HL-60 (cell line): Measurements from ENCODE around the gene GPR68.
"Not testable (repeated sequence)": the region's sequence is repeated elsewhere in the genome, so short reads cannot be mapped to it uniquely, and the experiment has no call there.

Experiments used
- DNase-seq, 2 experiments: peaks; one replicate each; pipeline ENCODE4 v3.0.0-alpha.2; 2010 to 2020; ENCODE audit warnings: low read depth in 1 of 2, low spot score in 1 of 2
- H3K27ac ChIP-seq: fragments of 250-450 bp; sonication (Bioruptor Pico); replicated peaks from 2 replicates; pipeline ENCODE4 v1.5.1; 2020; ENCODE audit warnings: mild to moderate bottlenecking, moderate library complexity
- H3K27me3 ChIP-seq: fragments of 250-450 bp; sonication (Bioruptor Pico); 2 replicates; pipeline ENCODE4 v1.5.1; 2021; ENCODE audit warnings: mild to moderate bottlenecking, moderate library complexity; ENCODE audit not compliant: insufficient read depth, poor library complexity, severe bottlenecking
- H3K4me3 ChIP-seq: replicated peaks from 2 replicates; pipeline ENCODE4 v1.5.1; 2011; ENCODE audit warnings: mild to moderate bottlenecking, control low read depth, low read length; ENCODE audit not compliant: insufficient read depth
- GABPA ChIP-seq: IDR thresholded peaks from 2 replicates; pipeline ENCODE4 v1.6.1; 2012; ENCODE audit warnings: low read depth
- POLR2AphosphoS5 ChIP-seq: IDR thresholded peaks from 2 replicates; pipeline ENCODE4 v1.6.1; 2012; ENCODE audit warnings: low read depth
- SPI1 ChIP-seq: IDR thresholded peaks from 2 replicates; pipeline ENCODE4 v1.6.1; 2012; ENCODE audit warnings: low read depth, mild to moderate bottlenecking, borderline replicate concordance
- TF ChIP-seq, protein P1 (sequence below): IDR thresholded peaks from 2 replicates; pipeline ENCODE4 v1.6.1; 2012; ENCODE audit warnings: low read depth; ENCODE audit not compliant: insufficient replicate concordance
- TF ChIP-seq, protein P2 (sequence below): IDR thresholded peaks from one replicate; pipeline ENCODE4 v1.5.1; 2011; ENCODE audit warnings: low read length, control low read depth, inconsistent platforms; ENCODE audit not compliant: insufficient read depth

The GPR68 gene

DNA sequence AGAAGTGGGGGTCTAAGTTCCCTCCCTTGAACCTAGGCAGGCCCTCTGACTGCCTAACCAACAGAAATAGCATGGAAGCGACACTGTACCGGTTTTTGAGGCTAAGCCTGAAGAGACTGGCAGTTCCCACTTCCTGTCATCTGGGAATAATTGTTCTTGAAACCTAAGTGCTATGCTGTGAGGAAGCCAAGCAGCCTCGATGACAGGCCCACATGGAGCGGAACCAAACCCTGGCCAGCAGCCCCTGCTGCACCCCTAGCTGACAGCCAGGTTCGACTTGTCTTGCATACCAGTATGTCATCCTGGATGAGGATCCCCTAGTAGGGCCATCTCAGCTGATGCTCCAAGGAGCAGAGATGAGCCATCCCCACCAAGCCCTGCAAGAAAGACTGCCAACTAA lies 6.4 kb upstream of the GPR68 start:
- Histone ChIP-seq H3K4me3 (no peak overlapping the region), H3K27ac (peak overlapping the region; percentile 87), H3K27me3 (no peaks in the 10 kb centered on the region)
- TF ChIP-seq, protein P1, sequence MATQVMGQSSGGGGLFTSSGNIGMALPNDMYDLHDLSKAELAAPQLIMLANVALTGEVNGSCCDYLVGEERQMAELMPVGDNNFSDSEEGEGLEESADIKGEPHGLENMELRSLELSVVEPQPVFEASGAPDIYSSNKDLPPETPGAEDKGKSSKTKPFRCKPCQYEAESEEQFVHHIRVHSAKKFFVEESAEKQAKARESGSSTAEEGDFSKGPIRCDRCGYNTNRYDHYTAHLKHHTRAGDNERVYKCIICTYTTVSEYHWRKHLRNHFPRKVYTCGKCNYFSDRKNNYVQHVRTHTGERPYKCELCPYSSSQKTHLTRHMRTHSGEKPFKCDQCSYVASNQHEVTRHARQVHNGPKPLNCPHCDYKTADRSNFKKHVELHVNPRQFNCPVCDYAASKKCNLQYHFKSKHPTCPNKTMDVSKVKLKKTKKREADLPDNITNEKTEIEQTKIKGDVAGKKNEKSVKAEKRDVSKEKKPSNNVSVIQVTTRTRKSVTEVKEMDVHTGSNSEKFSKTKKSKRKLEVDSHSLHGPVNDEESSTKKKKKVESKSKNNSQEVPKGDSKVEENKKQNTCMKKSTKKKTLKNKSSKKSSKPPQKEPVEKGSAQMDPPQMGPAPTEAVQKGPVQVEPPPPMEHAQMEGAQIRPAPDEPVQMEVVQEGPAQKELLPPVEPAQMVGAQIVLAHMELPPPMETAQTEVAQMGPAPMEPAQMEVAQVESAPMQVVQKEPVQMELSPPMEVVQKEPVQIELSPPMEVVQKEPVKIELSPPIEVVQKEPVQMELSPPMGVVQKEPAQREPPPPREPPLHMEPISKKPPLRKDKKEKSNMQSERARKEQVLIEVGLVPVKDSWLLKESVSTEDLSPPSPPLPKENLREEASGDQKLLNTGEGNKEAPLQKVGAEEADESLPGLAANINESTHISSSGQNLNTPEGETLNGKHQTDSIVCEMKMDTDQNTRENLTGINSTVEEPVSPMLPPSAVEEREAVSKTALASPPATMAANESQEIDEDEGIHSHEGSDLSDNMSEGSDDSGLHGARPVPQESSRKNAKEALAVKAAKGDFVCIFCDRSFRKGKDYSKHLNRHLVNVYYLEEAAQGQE, result no peak
- TF ChIP-seq POLR2AphosphoS5, result no peak
- TF ChIP-seq, protein P2, sequence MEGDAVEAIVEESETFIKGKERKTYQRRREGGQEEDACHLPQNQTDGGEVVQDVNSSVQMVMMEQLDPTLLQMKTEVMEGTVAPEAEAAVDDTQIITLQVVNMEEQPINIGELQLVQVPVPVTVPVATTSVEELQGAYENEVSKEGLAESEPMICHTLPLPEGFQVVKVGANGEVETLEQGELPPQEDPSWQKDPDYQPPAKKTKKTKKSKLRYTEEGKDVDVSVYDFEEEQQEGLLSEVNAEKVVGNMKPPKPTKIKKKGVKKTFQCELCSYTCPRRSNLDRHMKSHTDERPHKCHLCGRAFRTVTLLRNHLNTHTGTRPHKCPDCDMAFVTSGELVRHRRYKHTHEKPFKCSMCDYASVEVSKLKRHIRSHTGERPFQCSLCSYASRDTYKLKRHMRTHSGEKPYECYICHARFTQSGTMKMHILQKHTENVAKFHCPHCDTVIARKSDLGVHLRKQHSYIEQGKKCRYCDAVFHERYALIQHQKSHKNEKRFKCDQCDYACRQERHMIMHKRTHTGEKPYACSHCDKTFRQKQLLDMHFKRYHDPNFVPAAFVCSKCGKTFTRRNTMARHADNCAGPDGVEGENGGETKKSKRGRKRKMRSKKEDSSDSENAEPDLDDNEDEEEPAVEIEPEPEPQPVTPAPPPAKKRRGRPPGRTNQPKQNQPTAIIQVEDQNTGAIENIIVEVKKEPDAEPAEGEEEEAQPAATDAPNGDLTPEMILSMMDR, result no peak
- TF ChIP-seq SPI1, result no peak
- no peak for TF ChIP-seq GABPA
- no peak for DNase-seq

DNA sequence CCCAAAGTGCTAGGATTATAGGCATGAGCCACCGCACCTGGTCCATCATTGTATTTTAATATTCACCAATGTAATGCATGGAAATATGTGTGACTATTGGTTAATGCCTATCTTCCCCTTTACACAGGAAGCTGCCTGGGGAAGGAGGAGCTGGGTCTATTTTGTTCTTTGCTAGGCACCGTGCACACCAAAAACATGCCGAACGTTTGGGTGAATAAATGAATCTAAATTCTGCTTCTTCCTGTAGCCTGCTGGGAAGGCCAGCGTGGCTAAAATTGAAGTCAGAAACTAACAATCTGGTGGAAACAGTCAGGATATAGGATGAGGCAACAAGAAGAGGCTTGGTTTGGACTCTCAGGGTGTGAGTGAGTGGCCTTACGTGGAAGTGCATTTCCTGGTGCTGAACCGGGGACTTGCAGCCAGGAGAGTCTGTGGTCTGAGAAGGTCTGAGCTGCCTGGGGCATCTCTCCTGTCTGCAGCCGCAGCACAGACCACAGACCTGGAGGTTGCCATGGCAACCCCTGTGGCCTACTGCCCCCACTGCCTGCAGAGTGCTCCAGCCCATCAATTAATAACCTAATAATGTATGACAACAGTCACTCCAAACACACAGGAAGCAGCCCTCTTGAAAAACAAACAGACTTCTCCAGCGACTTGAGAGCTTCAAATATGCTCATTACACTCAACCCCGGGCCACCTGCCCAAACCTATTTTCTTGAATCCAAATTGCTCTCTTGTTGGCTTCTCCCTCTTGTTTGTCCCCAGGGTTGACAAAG lies 5.5 kb upstream of the GPR68 start:
- no peak overlapping the region for H3K4me3 ChIP-seq
- TF ChIP-seq POLR2AphosphoS5, result peak; percentile 61
- no peak for TF ChIP-seq GABPA
- TF ChIP-seq, protein P2, result no peak
- TF ChIP-seq, protein P1, result no peak
- peak; percentile 26; the same call in 1 of the 2 replicates for TF ChIP-seq SPI1
- no peaks in the 10 kb centered on the region for H3K27me3 ChIP-seq
- DNase-seq, result peak; percentile 84 to 95
- H3K27ac ChIP-seq, result peak overlapping the region; percentile 87

DNA sequence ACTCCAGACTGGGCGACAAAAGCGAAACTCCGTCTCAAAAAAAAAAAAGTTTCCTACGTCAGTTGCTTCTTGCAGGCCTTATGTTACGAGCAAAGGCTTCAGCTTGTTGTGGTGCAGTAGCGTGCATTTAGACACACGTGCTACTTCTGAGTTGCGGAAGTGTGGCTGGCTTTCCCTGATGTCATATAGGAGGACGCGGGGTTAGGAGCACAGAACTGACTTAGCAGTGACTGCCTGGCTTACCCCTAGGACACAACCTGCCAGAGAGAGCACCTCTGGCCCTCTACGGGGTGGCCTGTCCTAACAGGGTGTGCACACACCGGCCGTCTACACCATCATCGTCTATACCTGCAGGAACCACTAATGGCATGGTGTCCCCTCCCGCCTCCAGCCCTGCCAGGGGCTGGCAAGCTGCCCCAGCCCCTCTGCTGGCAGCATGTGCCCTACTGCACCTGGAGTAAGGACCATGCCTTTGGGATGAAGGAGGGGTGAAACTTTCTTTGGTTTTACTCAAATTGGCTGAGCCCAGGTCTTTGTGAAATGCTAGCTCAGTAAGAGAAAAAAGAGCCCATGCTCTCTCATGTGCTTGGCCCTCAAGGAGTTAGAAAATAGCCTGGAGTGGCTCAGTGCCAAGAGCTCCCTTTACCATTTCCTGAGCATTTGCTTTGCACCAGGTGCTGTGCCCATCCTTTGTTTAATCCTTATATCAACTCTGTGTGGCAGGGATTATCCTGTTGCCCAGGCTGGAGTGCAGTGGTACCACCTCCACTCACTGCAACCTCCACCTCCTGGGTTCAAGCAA lies 1.7 kb upstream of the GPR68 start:
- DNase-seq, result no peak
- Histone ChIP-seq H3K27me3 (no peaks in the 10 kb centered on the region), H3K4me3 (no peak overlapping the region), H3K27ac (no peak overlapping the region)
- no peak for TF ChIP-seq SPI1
- TF ChIP-seq, protein P2, result no peak
- no peak for TF ChIP-seq GABPA
- TF ChIP-seq, protein P1, result no peak
- TF ChIP-seq POLR2AphosphoS5, result no peak

DNA sequence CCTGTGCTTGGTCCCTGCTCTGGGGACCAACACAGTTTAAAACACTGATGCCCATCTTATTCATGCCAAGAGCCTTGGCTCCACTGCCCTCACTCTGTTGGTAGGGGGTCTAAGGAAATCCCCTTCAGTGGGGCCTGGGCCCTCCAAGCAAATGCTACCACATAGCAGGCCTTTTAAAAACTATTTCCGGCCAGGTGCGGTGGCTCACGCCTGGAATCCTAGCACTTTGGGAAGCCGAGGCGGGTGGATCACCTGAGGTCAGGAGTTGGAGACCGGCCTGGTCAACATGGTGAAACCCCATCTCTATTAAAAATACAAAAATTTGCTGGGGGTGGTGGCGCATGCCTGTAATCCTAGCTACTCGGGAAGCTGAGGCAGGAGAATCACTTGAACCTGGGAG lies 1.1 kb upstream of the GPR68 start:
- H3K27ac ChIP-seq, DNase-seq, H3K27me3 ChIP-seq, H3K4me3 ChIP-seq: not testable (repeated sequence)
